Measurements from ENCODE around the gene BDKRB2. TPM values are rescaled to one million over a fixed set of nuclear protein-coding genes. Genes with fewer than 3 reads are reported as not detected.
A peak's percentile ranks its signal among the peaks of the same experiment; 100 is the strongest.

BDKRB2 gene
- 0.57 TPM for total RNA-seq
- long read RNA-seq, partial matches to known transcripts = 0 of 1 reads
- long read RNA-seq, other reads (novel, unspliced or antisense) = 1 of 1 reads

DNA sequence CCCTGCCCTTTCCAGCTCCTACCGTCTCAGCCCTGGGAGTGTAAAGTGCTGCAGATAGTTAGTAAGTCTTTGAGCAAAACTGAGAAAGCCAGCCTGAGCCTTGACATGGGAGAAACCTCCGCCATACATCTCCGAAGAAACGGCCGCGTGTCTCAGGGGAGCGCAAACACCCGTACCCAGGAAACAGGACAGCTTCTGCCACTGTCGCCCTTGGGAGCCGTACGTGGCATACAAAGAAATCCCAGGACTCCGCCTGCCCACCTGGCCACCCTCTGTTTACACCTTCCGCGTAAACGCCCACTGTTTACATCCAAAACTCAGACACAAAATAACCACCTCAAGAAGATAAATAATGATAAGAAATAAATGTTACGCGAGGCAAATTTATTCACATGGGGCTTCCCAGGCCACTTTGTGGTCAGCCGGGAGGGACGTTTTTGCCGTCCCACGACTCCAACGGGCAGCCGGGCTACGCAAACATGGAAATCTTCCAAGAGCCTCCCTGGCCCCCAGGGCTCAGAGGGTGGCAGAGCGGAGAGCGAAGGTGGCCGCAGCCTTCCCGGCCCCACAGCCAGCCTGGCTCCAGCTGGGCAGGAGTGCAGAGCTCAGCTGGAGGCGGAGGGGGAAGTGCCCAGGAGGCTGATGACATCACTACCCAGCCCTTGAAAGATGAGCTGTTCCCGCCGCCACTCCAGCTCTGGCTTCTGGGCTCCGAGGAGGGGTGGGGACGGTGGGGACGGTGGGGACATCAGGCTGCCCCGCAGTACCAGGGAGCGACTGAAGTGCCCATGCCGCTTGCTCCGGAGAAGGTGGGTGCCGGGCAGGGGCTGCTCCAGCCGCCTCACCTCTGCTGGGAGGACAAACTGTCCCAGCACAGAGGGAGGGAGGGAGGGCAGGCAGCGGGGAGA lies at the start of gene BDKRB2:
Gene BDKRB2 (plus strand): TSS at position 689 of the 908 bp plus-strand sequence. CDS start 32,269 bp downstream, outside the sequence.
- intact Hi-C loops (cut with DNase I) = no loop called here
- no peak for DNase-seq (ENCODE audit: low spot score)

- intact Hi-C loops (cut with DNase I) = no loop called here
- DNase-seq (ENCODE audit: low spot score) = no peak
These were observed 49.7 kb upstream of the BDKRB2 start for GRCh38 chr14:96154900-96155299.

GRCh38 chr14:96156804-96157760 lies 47.6 kb upstream of the BDKRB2 start:
- no peak for DNase-seq (ENCODE audit: low spot score)
- intact Hi-C loops (cut with DNase I) = no loop called here

DNA sequence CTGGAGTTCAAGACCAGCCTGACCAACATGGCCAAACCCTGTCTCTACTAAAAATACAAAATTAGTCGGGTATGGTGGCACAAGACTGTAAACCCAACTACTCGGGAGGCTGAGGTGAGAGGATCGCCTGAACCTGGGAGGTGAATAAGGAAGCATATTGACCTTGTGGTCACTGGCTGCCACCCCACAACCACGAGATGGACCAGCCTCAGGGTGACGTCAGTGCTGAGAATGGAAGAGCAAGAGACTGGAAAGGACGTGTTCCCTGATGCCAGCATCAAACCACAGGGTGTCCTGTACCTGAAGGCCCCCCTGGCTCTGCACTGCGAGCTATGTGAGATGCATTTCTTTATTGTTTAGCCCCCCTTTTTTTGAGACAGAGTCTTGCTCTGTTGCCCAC lies 45.9 kb upstream of the BDKRB2 start:
- DNase-seq (ENCODE audit: low spot score) = no peak
- intact Hi-C loops (cut with DNase I) = no loop called here

GRCh38 chr14:96160076-96160912 lies 44.3 kb upstream of the BDKRB2 start:
- no peak for DNase-seq (ENCODE audit: low spot score)
- intact Hi-C loops (cut with DNase I) = no loop called here

DNA sequence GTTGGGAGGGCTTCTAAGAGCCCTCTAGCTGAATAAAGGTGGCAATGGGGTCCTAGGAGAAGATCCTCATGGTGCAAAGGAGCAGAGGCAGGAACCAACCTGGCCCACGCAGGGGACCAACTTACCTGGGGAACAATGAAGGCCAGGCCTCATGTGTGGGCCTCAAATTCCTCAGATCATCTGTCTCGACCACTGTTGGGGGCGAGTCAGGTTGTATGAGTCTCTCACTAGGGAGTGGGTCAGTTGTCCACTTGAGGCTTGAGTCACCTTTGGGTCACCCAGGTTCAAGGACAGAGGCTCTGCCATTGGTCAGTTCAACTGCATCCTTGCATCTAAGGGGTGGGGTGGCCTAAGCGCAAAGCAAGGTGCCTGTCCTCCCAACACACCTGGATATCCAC lies 43.7 kb upstream of the BDKRB2 start:
- intact Hi-C loops (cut with DNase I) = no loop called here
- DNase-seq (ENCODE audit: low spot score) = peak; percentile 26

- intact Hi-C loops (cut with DNase I) = no loop called here
- no peak for DNase-seq (ENCODE audit: low spot score)
These were observed 43.0 kb upstream of the BDKRB2 start for GRCh38 chr14:96161636-96162035.

- intact Hi-C loops (cut with DNase I) = no loop called here
- DNase-seq (ENCODE audit: low spot score) = peak; percentile 51
These were observed 42.4 kb upstream of the BDKRB2 start for GRCh38 chr14:96162265-96162664.

DNA sequence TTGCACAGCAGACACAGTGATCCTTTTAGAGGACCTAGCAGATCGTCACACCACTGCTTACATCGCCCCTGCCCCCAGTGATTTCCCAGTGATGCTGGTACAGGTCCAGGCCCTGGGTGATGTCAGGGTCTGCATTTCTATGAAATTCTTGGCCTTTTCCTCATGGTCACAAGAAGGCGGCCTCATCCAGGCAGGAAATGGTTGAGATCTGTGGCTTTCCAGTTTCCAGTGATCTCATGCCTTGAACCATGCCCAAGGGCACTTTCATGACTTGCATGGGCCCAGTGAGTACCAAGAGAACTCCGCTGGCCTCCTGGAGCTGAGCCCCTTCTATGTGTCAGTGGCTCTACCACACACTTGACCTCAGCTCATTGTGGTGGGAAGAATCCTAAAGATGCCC lies 41.9 kb upstream of the BDKRB2 start:
- DNase-seq (ENCODE audit: low spot score) = peak; percentile 27
- intact Hi-C loops (cut with DNase I) = no loop called here

- intact Hi-C loops (cut with DNase I) = no loop called here
- no peak for DNase-seq (ENCODE audit: low spot score)
These were observed 39.7 kb upstream of the BDKRB2 start for GRCh38 chr14:96164861-96165490.

- intact Hi-C loops (cut with DNase I) = no loop called here
- DNase-seq (ENCODE audit: low spot score) = peak; percentile 56
These were observed 38.9 kb upstream of the BDKRB2 start for GRCh38 chr14:96165493-96166436.

DNA sequence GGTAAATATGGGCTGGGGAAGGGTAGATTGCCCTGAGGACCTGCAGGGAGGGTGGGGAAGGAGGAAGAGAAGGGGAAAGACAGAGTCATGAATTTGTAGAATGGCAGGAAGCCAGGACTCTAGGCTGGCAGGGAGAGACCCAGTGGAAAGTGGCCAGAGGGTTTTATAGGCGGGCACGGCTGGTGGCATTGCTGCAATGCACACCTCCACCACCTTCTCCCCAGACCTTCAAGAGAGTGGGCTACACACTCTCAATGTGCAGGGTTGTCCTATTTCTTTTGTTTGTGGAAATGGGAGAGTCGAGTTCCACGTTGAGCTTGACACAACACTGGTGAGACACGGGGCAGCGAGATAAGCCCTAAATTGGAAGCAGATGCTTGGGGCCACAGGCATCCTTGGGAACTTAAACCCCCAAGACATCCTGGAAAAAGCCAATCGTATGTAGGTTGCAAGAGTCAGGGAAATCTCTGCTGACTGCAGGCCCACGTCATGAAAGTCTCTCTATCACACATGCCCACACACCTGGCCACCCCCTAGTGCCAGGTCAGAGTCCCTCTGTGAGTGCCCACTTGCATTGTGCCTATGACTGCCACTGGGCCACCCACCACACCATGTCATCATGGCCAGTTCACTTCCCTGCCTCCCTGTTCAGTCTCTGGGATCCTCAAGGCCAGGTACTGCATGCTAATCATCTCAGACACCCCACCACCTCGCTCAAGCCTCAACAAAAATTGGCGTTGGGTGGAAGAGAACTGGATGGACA lies 38.0 kb upstream of the BDKRB2 start:
- DNase-seq (ENCODE audit: low spot score) = peak; percentile 12
- intact Hi-C loops (cut with DNase I) = no loop called here

GRCh38 chr14:96167224-96168148 lies 37.2 kb upstream of the BDKRB2 start:
- intact Hi-C loops (cut with DNase I) = no loop called here
- peak; percentile 50 for DNase-seq (ENCODE audit: low spot score)

DNA sequence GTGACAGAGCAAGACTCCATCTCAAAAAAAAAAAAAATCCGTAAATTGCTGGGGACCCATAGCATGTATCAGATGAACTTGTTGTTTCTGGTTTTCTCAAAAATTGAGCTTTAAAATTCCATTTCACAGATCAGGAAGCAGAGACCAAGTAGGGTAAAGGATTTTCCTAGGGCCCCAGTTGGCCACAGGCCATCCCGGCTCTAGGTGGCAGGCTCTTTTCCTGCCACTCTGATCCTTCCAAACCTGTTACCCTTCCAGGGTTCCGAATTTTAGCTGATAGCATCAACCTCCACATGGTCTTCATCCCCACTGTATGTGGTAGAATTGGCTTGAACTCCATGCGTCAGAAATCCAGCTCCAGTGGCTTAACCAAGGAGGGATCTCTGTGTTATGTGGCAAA lies 36.1 kb upstream of the BDKRB2 start:
- intact Hi-C loops (cut with DNase I) = no loop called here
- peak; percentile 59 for DNase-seq (ENCODE audit: low spot score)

DNA sequence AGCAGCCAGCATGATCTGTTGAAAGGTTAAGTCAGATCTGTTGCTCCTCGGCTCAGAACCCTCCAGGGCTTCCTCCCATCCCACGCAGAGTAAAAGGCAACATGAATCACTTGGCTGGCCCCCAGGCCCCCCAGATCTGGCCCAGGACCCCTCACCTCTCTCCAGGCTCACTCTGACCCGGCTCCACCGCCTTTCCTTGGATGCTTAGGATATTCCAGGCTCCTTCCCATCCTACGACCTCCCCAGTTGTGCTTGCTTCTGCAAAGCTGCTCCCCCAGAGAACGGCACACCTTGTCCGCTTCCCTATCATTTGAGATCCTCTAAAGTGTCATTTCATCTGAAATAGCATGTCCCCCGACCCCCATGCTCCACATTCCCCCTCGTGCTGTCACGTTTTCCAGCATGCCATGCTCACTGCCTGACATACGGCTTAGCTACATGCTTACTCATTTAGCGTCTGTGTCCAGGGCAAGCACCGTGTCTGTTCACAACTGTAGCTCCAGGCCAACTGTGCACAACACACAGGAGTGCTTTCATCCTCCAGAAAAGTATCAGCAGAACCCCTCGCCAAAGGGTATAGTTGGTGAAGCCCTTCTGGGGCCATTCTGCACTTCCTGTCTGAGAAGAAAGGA lies 33.6 kb upstream of the BDKRB2 start:
- intact Hi-C loops (cut with DNase I) = no loop called here

More for the DNA sequence above, 33.6 kb upstream of the BDKRB2 start:
- peak; percentile 46 for DNase-seq (ENCODE audit: low spot score)

Measured in cardiac septum (tissue), 1 donor.